GM19240 (cell line): Measurements from ENCODE around the gene APBA3.
A peak's percentile ranks its signal among the peaks of the same experiment; 100 is the strongest.

Experiments
- DNase-seq: peaks from one replicate; pipeline ENCODE4 v3.0.0; 2011; ENCODE audit warnings: low spot score; ENCODE audit not compliant: insufficient read length

APBA3 gene

DNA sequence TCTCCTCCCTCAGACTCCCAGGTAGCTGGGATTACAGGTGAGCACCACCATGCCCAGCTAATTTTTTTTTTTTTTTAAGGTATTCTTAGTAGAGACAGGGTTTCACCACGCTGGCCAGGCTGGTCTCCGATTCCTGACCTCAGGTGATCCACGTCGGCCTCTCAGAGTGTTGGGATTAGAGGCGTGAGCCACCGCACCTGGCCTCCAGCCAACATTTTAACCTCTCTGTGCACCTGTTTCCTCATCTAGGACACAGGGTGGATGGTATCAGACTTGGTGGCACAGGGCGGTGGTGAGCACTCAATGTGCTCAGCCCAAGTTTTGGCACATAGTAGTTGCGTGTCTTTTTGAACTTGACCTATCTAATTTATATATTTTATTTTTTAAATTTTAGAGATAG lies 12.5 kb downstream of the APBA3 start:
- DNase-seq = no peak

DNA sequence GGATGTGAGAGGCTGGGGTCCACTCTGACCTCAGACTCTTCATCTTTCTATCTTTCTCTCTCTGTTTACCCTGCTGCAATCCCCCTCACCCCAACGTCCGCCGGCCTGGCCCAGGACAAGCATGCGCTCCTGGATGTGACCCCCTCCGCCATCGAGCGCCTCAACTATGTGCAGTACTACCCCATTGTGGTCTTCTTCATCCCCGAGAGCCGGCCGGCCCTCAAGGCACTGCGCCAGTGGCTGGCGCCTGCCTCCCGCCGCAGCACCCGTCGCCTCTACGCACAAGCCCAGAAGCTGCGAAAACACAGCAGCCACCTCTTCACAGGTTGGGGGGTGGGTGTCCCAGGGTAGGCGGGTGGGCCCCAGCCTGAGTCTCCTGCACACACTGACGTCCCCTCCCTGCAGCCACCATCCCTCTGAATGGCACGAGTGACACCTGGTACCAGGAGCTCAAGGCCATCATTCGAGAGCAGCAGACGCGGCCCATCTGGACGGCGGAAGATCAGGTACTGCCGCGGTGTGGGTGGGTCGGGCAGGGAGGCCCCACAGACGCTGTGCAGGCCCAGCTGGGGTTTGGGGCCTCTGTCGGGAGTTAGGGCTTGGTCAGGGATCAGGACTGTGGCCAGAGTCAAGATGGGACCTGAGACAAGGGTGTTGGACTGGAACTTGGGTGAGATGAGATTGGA lies 15.0 kb downstream of the APBA3 start:
- DNase-seq = no peak

GRCh38 chr19:3745363-3746045 lies 16.0 kb downstream of the APBA3 start:
- no peak for DNase-seq

DNA sequence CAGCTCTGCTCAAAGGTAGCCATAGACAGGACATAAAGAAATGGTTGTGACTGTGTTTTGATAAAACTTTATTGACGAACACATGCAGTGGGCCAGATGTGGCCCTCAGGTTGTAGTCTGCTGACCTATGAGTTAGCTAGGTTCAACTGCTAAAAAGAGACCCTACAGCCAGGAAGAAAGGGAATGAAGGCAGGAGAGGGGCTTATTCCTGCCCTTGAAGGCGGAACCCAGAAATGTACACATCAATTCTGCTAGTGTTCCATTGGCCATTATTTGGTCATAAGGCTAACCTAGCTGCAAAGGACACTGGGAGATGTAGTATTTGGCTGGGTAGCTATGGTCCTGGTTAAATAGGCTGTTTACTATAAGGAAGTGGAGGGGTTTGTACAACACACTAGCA lies 18.0 kb downstream of the APBA3 start:
- DNase-seq = no peak

- no peak for DNase-seq
Observed at GRCh38 chr19:3740431-3740830, 21.1 kb downstream of the APBA3 start.

GRCh38 chr19:3738477-3739220 lies 22.8 kb downstream of the APBA3 start:
- DNase-seq = no peak

- no peak for DNase-seq
Observed at GRCh38 chr19:3737487-3738205, 23.8 kb downstream of the APBA3 start.

DNA sequence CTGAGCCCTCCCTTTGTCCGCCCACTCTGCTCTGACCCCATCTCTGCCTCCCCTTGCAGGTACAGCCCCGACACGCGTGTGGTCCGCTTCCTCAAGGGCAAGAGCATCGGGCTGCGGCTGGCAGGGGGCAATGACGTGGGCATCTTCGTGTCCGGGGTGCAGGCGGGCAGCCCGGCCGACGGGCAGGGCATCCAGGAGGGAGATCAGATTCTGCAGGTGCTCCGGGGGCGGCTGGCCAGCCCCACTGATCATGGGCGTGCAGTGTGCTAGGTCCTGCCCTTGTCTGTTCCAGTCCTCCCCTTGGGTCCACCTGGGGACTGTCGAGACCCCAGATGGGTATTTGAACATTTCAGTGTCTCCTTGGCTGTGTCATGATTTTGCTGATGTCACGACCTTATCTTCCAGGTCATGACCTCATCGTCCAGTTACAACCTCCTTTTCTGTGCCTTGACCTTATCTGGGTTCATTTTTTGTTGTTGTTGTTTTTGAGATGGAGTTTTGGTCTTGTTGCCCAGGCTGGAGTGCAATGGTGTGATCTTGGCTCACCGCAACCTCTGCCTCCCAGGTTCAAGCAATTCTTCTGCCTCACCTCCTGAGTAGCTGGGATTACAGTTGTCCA lies 25.3 kb downstream of the APBA3 start:
- no peak for DNase-seq

DNA sequence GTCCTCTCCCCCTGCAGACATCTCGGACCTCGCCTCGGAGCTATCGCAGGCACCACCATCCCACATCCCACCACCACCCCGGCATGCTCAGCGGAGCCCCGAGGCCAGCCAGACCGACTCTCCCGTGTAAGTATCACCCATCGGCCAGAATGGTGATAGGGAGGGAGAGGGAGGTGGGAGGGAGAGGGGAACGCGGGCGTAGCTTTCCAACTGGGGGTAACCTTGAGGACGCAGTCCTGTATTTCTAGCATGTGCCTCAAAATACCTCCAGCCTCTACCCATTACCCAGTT lies 27.2 kb downstream of the APBA3 start:
- no peak for DNase-seq

DNA sequence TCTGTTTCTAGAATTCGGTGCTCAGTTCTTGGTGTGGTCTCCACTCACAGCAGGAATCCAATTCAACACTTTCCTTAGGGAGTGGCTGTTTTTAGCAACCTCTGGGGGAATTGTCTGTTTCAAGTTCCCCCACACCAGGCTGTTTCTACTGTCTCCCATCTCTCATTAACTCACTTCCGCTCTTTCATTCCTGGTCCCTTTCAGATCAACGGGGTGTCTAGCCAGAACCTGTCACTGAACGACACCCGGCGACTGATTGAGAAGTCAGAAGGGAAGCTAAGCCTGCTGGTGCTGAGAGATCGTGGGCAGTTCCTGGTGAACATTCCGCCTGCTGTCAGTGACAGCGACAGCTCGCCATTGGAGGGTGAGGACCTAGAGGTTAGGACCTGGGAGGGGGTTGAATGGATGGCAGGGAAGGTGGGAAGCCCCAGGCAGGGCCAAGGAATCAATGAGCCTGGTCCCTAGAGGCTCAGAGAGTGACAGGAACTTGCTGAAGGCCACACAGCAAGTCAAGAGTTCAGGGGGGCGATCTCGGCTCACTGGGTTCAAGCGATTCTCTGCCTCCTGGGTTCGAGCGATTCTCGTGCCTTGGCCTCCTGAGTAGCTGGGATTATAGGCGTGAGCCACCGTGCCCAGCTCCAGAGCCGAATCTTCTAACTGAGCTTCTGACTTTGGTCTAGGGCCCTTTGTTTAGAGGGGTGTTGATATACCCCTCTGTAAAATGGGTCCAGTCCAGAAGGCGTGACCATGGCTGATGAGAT lies 27.8 kb downstream of the APBA3 start:
- DNase-seq = no peak

DNA sequence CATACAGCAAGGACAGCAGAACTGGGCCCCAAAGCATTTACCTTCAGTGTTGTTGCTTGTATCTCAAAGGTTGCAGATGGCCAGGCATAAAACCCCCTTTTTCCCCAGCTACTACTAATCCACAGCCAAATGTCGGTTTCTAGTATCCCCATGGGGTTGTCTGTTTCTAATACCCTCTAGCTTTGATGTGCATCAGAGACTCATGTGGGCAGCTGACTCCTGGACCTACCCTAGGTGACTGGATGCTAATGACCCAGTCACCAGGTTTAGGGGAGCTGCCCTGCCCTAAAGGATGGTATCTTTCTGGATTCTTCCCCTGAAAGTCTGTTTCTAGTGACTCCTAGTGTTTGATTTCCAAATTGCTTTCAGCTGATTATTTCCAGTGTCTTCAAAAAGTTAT lies 29.4 kb downstream of the APBA3 start:
- DNase-seq = no peak

DNA sequence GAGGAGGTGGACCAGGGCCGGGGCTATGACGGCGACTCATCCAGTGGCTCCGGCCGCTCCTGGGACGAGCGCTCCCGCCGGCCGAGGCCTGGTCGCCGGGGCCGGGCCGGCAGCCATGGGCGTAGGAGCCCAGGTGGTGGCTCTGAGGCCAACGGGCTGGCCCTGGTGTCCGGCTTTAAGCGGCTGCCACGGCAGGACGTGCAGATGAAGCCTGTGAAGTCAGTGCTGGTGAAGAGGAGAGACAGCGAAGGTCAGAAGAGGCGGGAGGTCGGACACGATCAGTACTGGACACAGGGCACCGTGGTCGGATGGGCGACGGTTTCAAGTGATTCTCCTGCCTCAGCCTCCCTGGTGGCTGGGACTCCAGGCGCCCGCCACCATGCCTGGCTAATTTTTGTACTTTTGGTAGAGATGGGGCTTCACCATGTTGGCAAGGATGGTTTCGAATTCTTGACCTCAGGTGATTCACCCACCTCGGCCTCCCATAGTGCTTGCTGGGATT lies 31.0 kb downstream of the APBA3 start:
- DNase-seq = no peak

- no peak for DNase-seq
Observed at GRCh38 chr19:3725640-3726310, 35.7 kb downstream of the APBA3 start.

DNA sequence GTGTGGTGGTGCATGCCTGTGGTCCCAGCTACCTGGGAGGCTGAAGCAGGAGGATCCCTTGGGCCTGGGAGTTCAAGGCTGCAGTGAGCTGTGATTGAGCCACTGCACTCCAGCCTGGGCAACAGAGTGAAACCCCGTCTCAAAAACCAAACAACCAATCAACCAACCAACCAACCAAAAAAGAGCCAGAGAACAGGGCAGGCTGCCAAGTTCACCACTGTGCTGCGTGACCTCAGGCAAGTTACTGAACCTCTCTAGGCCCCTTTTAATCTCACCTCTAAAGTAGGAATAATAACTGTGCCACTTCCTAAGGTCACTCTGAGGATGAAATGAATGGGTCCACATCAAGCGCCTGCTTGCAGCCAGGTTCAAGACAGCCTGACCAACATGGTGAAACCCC lies 36.4 kb downstream of the APBA3 start:
- DNase-seq = no peak

DNA sequence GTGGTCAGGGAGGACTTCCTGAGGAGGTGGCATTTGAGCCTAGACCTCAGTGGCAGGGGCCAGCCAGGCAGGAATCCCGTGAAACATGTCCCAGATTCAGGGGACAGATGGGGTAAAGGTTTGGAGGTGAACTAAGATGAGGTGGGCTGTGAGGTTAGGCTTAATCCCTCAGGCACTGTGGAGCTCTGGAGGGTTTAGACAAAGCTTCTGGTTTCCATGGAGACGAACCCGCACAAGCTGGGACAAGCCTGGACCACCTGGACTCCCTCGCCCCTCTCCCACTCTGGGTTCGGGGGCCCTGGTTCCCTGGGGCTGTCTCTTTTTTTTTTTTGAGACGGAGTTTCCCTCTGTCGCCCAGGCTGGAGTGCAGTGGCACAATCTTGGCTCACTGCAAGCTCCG lies 37.6 kb downstream of the APBA3 start:
- no peak for DNase-seq

DNA sequence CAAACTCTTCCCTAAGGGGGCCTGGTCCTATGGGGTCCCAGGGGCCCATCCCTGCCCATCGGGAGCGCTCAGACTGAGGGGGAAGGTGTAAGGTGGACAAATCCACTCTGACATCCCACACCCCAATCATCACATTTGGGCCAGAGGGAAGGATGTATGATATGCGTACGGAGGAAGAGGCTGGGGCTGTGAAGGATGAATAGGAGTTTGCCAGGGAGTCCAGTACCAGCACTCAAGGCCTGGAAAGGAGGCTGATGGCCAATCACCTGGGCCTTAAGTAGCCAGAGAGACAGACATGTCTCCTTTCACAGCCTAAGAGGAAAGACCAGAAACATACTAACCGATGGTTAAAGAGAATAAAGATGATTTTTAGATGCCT lies 38.4 kb downstream of the APBA3 start:
- no peak for DNase-seq

DNA sequence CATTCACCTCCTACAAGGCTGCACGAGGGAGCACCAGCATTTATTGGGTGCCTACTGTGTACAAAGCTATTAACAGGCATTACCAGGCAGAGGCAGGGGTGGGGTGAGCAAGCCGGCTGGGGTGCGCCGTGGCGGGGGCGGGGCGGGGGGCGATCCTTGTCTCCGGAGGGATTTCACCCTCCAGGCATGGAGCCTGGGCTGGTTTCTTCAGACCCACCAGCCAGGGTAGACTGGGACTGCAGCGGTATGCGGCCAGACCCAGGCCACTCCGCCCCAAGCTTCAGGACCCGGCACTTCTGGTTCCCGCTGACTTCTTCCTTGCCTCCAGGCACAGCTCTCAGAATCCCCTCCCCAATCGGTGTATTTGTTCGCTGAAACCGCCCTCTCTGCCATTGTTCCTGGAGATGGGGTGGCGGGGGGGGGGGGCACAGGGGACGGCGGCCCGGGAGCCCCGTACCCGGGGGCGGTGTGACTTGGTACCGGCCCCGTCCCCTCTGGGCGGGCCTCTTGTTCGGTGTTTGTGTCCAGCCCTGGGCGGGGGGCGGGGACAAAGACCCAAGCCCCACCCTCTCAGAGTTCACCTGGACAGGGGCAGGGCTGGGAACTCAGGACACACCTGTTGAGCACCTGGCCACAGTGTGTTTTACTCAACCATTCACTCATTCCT lies 38.9 kb downstream of the APBA3 start:
- no peak for DNase-seq

DNA sequence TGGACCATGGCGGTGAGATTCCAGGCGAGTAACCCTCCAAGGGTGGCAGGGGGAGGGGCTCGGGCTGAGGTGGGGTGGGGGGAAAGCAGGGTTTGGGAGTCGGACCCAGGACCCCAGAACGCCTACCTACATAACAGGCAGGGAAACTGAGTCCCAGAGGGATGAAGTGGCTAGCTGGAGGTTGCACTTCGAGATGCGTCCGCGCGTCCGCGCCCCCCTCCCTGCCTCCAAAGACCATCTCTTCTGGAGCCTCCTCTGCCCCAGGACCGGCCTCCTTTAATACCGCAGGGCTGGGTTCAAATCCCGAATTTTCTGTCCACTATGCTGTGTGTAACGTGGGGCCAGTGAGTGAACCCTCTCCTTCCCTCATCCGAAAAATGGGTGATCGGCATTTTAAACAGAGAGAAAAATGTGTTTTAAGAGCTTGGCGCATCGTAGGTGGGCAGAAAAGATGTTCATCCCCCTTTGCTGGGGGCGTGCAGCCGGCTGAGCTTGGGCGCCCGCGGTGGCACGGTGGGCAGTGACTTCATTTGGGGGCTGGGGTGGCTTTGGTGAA lies 39.5 kb downstream of the APBA3 start:
- DNase-seq = no peak

DNA sequence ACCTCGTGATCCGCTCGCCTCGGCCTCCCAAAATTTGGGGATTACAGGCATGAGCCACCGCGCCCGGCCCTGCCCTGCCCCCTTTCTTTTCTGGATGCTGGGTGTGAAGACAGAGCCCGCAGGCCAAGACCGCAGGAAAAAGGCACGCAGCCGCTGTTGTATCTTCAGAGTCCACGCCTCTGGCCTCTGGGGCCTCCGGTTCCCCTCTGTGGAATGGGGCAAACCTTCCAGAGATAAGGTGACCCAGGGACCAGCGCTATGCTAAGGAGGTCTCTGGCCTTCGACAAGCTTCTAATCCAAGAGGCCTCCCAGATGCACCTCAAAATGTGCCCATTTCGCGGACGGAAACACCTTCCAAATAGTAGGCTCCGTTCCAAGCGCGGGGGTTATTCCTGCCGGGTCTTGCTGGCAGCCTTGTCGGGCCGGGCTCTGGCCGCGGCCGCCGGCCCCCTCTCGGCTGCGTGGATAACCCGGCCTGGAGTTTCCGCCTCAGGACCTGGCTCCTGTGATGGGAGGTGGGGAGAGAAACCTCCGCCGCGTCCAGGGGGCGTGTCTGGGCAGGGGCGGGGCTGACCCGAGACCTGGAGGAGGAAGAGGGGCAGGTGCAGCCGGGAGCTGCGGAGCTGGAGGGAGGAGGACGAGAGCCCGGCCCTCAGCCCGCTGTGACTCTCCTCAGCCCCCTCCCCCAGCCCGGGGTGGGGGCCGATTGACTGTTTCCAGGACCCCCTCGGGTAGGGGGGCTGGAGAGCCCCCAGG lies 40.2 kb downstream of the APBA3 start:
- peak; percentile 88 for DNase-seq
